ENCODE measurements around the gene NAA80. TPM values are rescaled to one million over a fixed set of nuclear protein-coding genes. Genes with fewer than 3 reads are reported as not detected.

NAA80 gene
- total RNA-seq, 1 donor from 2014 or later: 6.3 TPM

DNA sequence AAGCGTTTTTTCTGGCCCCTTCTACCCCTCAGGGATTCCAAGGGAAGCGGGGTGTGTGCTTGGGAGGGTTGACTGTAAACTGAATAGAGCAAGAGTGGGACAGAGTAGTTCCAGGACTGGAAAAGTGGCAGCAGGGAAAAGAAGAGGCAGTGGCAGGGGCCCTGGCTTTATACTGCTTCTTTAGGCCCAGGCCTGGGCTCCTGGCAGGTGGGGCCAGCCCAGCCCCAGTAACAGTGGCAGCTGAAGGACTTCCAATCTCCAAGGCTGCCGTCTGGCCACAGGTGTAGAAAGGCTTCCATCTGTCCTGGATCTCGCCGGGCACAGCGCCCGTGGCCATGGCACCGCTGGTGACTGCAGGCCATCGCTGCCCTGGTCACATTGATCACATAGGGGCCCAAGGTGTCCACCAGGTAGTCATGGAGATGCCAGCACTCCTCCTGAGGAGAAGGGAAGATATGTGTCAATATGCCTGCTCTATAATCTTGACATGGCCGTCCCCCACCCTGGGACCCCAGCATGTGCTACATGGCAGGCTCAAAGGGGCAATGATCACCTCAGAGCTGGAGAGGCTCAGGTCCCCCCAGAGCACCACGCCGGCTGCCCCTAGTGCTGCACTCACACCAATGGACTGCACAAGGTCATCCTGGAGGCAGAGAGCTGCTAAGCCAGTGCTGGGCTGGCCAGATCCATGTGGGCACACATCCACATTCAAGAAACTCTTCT lies 6.0 kb downstream of the NAA80 start:
- Histone ChIP-seq H3K79me2 (ENCODE audit: insufficient read depth, low read length) (peaks cover 39% of the 10 kb centered on the region), H3K9ac (ENCODE audit: low read length) (peak overlapping the region; percentile 95), H3K27ac (ENCODE audit: low read depth, low read length) (no peak overlapping the region), H2AFZ (ENCODE audit: low read depth, low read length) (peak overlapping the region; percentile 58), H3K36me3 (ENCODE audit: insufficient read depth, low read length) (peaks cover 12% of the 10 kb centered on the region), H4K20me1 (ENCODE audit: insufficient read depth, low read length) (peaks cover 7% of the 10 kb centered on the region), H3K4me3 (ENCODE audit: insufficient read depth, low read depth, low read length) (no peak overlapping the region), H3K27me3 (ENCODE audit: insufficient read depth, low read length) (no peaks in the 10 kb centered on the region), H3K4me1 (ENCODE audit: insufficient read depth, low read length) (peaks cover 16% of the 10 kb centered on the region), H3K9me3 (ENCODE audit: insufficient read depth, low read depth, low read length) (no peaks in the 10 kb centered on the region), H3K4me2 (ENCODE audit: low read length) (peak overlapping the region; percentile 99)
- no peak for DNase-seq (ENCODE audit: low read depth)
- Mint-ChIP-seq H3K4me3 (ENCODE audit: unreplicated experiment) (peak overlapping the region; percentile 80), H3K4me1 (ENCODE audit: low read depth, unreplicated experiment) (peaks cover 11% of the 10 kb centered on the region), H3K27me3 (ENCODE audit: low read depth, unreplicated experiment) (no peaks in the 10 kb centered on the region), H3K36me3 (ENCODE audit: low read depth, unreplicated experiment) (no peaks in the 10 kb centered on the region), H3K27ac (ENCODE audit: unreplicated experiment) (peak overlapping the region; percentile 89), H3K9me3 (ENCODE audit: unreplicated experiment) (no peaks in the 10 kb centered on the region)
- no peak for TF ChIP-seq EZH2 (IDR thresholded peaks at IDR 0.05; ENCODE audit: insufficient read depth, low read length)
- TF ChIP-seq, protein P1, sequence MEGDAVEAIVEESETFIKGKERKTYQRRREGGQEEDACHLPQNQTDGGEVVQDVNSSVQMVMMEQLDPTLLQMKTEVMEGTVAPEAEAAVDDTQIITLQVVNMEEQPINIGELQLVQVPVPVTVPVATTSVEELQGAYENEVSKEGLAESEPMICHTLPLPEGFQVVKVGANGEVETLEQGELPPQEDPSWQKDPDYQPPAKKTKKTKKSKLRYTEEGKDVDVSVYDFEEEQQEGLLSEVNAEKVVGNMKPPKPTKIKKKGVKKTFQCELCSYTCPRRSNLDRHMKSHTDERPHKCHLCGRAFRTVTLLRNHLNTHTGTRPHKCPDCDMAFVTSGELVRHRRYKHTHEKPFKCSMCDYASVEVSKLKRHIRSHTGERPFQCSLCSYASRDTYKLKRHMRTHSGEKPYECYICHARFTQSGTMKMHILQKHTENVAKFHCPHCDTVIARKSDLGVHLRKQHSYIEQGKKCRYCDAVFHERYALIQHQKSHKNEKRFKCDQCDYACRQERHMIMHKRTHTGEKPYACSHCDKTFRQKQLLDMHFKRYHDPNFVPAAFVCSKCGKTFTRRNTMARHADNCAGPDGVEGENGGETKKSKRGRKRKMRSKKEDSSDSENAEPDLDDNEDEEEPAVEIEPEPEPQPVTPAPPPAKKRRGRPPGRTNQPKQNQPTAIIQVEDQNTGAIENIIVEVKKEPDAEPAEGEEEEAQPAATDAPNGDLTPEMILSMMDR (IDR thresholded peaks at IDR 0.05; ENCODE audit: insufficient read depth, low read depth, low read length): no peak
- FAIRE-seq: no peak

DNA sequence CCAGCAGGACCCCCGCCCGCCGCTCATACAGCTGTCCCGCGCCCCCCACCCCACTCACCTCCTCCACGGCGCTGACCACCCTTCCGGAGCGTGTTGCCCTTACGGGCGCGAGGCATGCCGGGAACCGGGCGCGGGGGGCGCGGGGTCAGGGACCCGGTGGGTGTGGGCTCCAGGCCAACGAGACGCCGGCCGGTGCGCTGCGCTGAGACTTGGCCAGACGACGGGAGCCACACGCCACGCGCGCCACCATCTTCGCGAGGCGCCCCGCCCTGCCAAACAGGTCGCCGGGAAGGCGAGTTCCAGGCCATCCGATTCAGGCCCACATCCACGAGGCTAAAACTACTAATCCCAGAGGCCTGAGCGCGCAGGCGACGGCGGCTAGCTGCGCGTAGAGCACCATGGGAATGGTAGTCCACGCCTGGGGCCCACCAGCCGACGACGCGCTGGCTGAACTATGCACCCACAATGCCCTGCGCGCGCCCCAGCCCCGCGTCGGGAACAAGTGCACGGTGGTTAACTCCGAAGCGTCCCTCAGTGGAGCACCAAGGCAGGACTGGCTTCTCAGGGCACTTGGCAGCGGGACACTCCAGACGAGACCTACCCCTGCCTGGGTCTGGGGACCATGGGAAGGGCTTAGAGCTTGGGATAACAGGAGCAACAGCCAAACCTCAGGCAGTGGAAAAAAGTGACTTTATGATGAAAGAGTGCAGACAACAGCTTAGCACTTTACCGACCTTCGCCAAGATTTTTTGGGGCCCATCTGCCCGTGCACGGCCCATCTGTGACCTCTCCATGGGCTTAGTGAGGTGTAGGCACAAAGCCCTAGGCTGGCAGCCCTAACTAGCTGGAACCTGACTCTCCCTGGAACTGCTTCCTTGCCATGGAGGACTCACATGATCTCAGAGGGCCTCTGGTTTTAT lies 6.8 kb downstream of the NAA80 start, which contains the start of gene IFRD2:
IFRD2 (minus strand) TSS at position 271 of the 920 bp plus-strand sequence; CDS start at position 116, 155 bp downstream.
- Histone ChIP-seq H3K36me3 (ENCODE audit: insufficient read depth, low read length) (peaks cover 14% of the 10 kb centered on the region), H3K27ac (ENCODE audit: low read depth, low read length) (peak within 1 kb of the TSS; percentile 78), H3K4me1 (ENCODE audit: insufficient read depth, low read length) (peaks cover 14% of the 10 kb centered on the region), H3K4me3 (ENCODE audit: insufficient read depth, low read depth, low read length) (peak within 1 kb of the TSS; percentile 96), H3K9me3 (ENCODE audit: insufficient read depth, low read depth, low read length) (no peaks in the 10 kb centered on the region), H4K20me1 (ENCODE audit: insufficient read depth, low read length) (peaks cover 7% of the 10 kb centered on the region), H2AFZ (ENCODE audit: low read depth, low read length) (peak within 1 kb of the TSS; percentile 58), H3K27me3 (ENCODE audit: insufficient read depth, low read length) (no peaks in the 10 kb centered on the region), H3K4me2 (ENCODE audit: low read length) (peak within 1 kb of the TSS; percentile 99), H3K79me2 (ENCODE audit: insufficient read depth, low read length) (peaks cover 35% of the 10 kb centered on the region), H3K9ac (ENCODE audit: low read length) (peak within 1 kb of the TSS; percentile 95)
- peak; percentile 94 for DNase-seq (ENCODE audit: low read depth)
- Mint-ChIP-seq H3K27ac (ENCODE audit: unreplicated experiment) (peak within 1 kb of the TSS; percentile 90), H3K36me3 (ENCODE audit: low read depth, unreplicated experiment) (no peaks in the 10 kb centered on the region), H3K27me3 (ENCODE audit: low read depth, unreplicated experiment) (no peaks in the 10 kb centered on the region), H3K4me1 (ENCODE audit: low read depth, unreplicated experiment) (peaks cover 7% of the 10 kb centered on the region), H3K4me3 (ENCODE audit: unreplicated experiment) (peak within 1 kb of the TSS; percentile 90), H3K9me3 (ENCODE audit: unreplicated experiment) (no peaks in the 10 kb centered on the region)
- peak; percentile 69 for FAIRE-seq
- TF ChIP-seq, protein P1 (IDR thresholded peaks at IDR 0.05; ENCODE audit: insufficient read depth, low read depth, low read length): no peak
- no peak for TF ChIP-seq EZH2 (IDR thresholded peaks at IDR 0.05; ENCODE audit: insufficient read depth, low read length)

Measured in astrocyte (in vitro differentiated cells and primary cell).